HepG2 (cell line): ENCODE results near the gene C1RL. TPM values are rescaled to one million over a fixed set of nuclear protein-coding genes. Genes with fewer than 3 reads are reported as not detected.

Experiments used
- ATAC-seq: fragments of 200-7000 bp; cut with Tn5 transposase; 3 replicates; pipeline ENCODE4 v1.9.1; 2020; ENCODE audit warnings: mild to moderate bottlenecking, moderate library complexity
- BruUV-seq: library from RNA; stranded (reverse); fragments of 400-500 nt; replicated peaks from 2 replicates; lab custom pipeline; 2021; lab: Mats Ljungman, UMichigan
- CTCF ChIA-PET: fragments of 300-600 bp; formaldehyde crosslinking; extraction: SDS; loops from one replicate; lab custom pipeline; 2021; ENCODE audit warnings: low total read pairs, inconsistent platforms, low intra/inter-chr PET ratio; lab: Yijun Ruan, JAX
- POLR2A ChIA-PET: fragments of 350-600 bp; sonication (Branson Sonifier 250); formaldehyde crosslinking; loops from one replicate; lab custom pipeline; 2020; ENCODE audit warnings: antibody characterized with exemption, inconsistent platforms; lab: Yijun Ruan, JAX
- DNase-seq: peaks from one replicate; pipeline ENCODE4 v3.0.0-alpha.2; 2015; ENCODE audit warnings: low spot score
- FAIRE-seq: peaks from 3 replicates; lab custom pipeline; 2011; peaks lifted over from hg19 to GRCh38; lab: Jason Lieb, UNC
- H2AFZ ChIP-seq: one replicate; pipeline ENCODE4 v1.6.1; 2011; ENCODE audit warnings: low read length, inconsistent platforms
- H3K27ac ChIP-seq: fragments of 300-600 bp; 3 replicates; pipeline ENCODE4 v1.8.0; 2011; ENCODE audit warnings: mixed run types, mild to moderate bottlenecking, mixed read lengths, low read length, inconsistent platforms; ENCODE audit not compliant: insufficient read depth; ENCODE audit errors: extremely low read length
- H3K27me3 ChIP-seq, 2 experiments: fragments of 200-600 bp in 1 of 2; 2 replicates in 1 of 2; 3 replicates in 1 of 2; pipeline versions ENCODE4 v1.6.0 to v1.8.0; 2011; ENCODE audit warnings: low read length in 2 of 2, mild to moderate bottlenecking in 2 of 2, moderate library complexity in 2 of 2, inconsistent platforms in 1 of 2; ENCODE audit not compliant: insufficient read depth in 2 of 2, control insufficient read depth in 1 of 2
- H3K36me3 ChIP-seq, 2 experiments: fragments of 200-600 bp in 1 of 2; replicated peaks in 1 of 2; 2 replicates in 1 of 2; 3 replicates in 1 of 2; pipeline versions ENCODE4 v1.5.1 to v1.8.0; 2011; ENCODE audit warnings: low read length in 2 of 2, inconsistent platforms in 1 of 2; ENCODE audit not compliant: insufficient read depth in 2 of 2, control insufficient read depth in 1 of 2
- H3K4me1 ChIP-seq: 2 replicates; pipeline ENCODE4 v1.5.1; 2012; ENCODE audit warnings: low read length, inconsistent platforms; ENCODE audit not compliant: insufficient read depth
- H3K4me2 ChIP-seq: 2 replicates; pipeline ENCODE4 v1.6.0; 2011; ENCODE audit warnings: low read depth, low read length, inconsistent platforms
- H3K4me3 ChIP-seq, 3 experiments: fragments of 200-600 bp in 1 of 3; sonication (generic), shearing (Covaris generic) in 1 of 3; replicated peaks in 1 of 3; 2 replicates each; pipeline ENCODE4 v1.5.1; 2011 to 2016; ENCODE audit warnings: low read length in 3 of 3, inconsistent platforms in 2 of 3, low read depth in 2 of 3, mild to moderate bottlenecking in 2 of 3, control low read depth in 1 of 3, mixed read lengths in 1 of 3; ENCODE audit not compliant: insufficient read depth in 1 of 3
- H3K79me2 ChIP-seq: one replicate; pipeline ENCODE4 v1.6.1; 2011; ENCODE audit warnings: low read length, inconsistent platforms; ENCODE audit not compliant: insufficient read depth
- H3K9ac ChIP-seq: 2 replicates; pipeline ENCODE4 v1.6.0; 2011; ENCODE audit warnings: mild to moderate bottlenecking, low read depth, low read length, inconsistent platforms; ENCODE audit not compliant: insufficient read depth
- H3K9me3 ChIP-seq: 2 replicates; pipeline ENCODE4 v1.5.1; 2012; ENCODE audit warnings: mild to moderate bottlenecking, low read length
- H4K20me1 ChIP-seq: 2 replicates; pipeline ENCODE4 v1.6.0; 2011; ENCODE audit warnings: inconsistent platforms, mild to moderate bottlenecking, low read length, moderate library complexity; ENCODE audit not compliant: insufficient read depth
- AKAP8 ChIP-seq: sonication (generic); formaldehyde crosslinking; IDR thresholded peaks from 2 replicates; pipeline ENCODE4 v1.5.1; 2020; ENCODE audit warnings: mild to moderate bottlenecking, missing genetic modification reagents
- CHCHD3 ChIP-seq: sonication (generic); formaldehyde crosslinking; IDR thresholded peaks from 2 replicates; pipeline ENCODE4 v1.8.0; 2022; ENCODE audit warnings: mild to moderate bottlenecking, missing genetic modification reagents, moderate library complexity
- PHF5A ChIP-seq: IDR thresholded peaks from one replicate; pipeline ENCODE4 v1.6.1; 2018; ENCODE audit warnings: low read depth, missing genetic modification reagents; ENCODE audit not compliant: unreplicated experiment
- REL ChIP-seq: sonication (generic); formaldehyde crosslinking; conservative IDR thresholded peaks from 2 replicates; pipeline ENCODE4 v1.8.0; 2022; ENCODE audit warnings: mild to moderate bottlenecking, missing genetic modification reagents, moderate library complexity
- SSRP1 ChIP-seq: IDR thresholded peaks from 2 replicates; pipeline ENCODE4 v1.6.1; 2016; ENCODE audit warnings: control low read depth
- TBX2 ChIP-seq: sonication (generic); formaldehyde crosslinking; IDR thresholded peaks from 2 replicates; pipeline ENCODE4 v1.5.0; 2020; ENCODE audit warnings: missing genetic modification reagents, mild to moderate bottlenecking, borderline replicate concordance
- ZNF335 ChIP-seq: sonication (generic); formaldehyde crosslinking; IDR thresholded peaks from 2 replicates; pipeline ENCODE4 v1.4.0; 2020; ENCODE audit warnings: missing genetic modification reagents
- ZNF564 ChIP-seq: sonication (generic); formaldehyde crosslinking; IDR thresholded peaks from 2 replicates; pipeline ENCODE4 v1.8.1; 2023; ENCODE audit warnings: mild to moderate bottlenecking, missing genetic modification reagents
- ZSCAN20 ChIP-seq: sonication (generic); formaldehyde crosslinking; IDR thresholded peaks from 2 replicates; pipeline ENCODE4 v1.4.0; 2020; ENCODE audit warnings: missing genetic modification reagents, mild to moderate bottlenecking, borderline replicate concordance
- WGBS: methylation state at CpG from one replicate; pipeline ENCODE4 v1.1.6; 2017; ENCODE audit warnings: low lambda C conversion rate; 5-methylcytosine and 5-hydroxymethylcytosine counted together
- in situ Hi-C: cut with HindIII; loops from 2 replicates; pipeline ENCODE4 v1.10.0; 2017; ENCODE audit warnings: low pct_unique_long_range_greater_than_20kb; ENCODE audit not compliant: extremely low pct_ligation_motif_present
- intact Hi-C: fragments of 100-400 bp; cut with micrococcal nuclease; formaldehyde crosslinking; loops from one replicate; pipeline ENCODE4 v1.10.0; 2022; ENCODE audit not compliant: unreplicated experiment
- polyA plus RNA-seq, 8 experiments: library from polyadenylated mRNA; depleted of rRNA in 3 of 8; stranded (reverse) in 7 of 8; unstranded in 1 of 8; fragments of >200 nt; fragmentation: Illumina TruSeq in 4 of 8; extraction: Trizol in 4 of 8; gene quantifications; 2 replicates each; pipeline versions ENCODE4 v1.2.1 to v1.2.3, GENCODE V29; 2011 to 2016; ENCODE audit warnings: low read depth in 4 of 8, missing spikeins in 1 of 8, mixed read lengths in 1 of 8; ENCODE audit not compliant: insufficient read depth in 1 of 8
- total RNA-seq, 5 experiments: library from RNA; depleted of rRNA; stranded (reverse); fragments of >200 nt; fragmentation: Illumina TruSeq; extraction: Trizol; gene quantifications; 2 replicates each; pipeline ENCODE4 v1.2.3, GENCODE V29; 2016; ENCODE audit warnings: low read depth in 1 of 5
- TF ChIP-seq, protein P1 (sequence below): sonication (generic); formaldehyde crosslinking; IDR thresholded peaks from 2 replicates; pipeline ENCODE4 v1.8.1; 2023; ENCODE audit warnings: mild to moderate bottlenecking, missing genetic modification reagents, borderline replicate concordance
- TF ChIP-seq, protein P2 (sequence below): sonication (generic); formaldehyde crosslinking; IDR thresholded peaks from 2 replicates; pipeline ENCODE4 v1.4.0; 2020; ENCODE audit warnings: mild to moderate bottlenecking, missing genetic modification reagents
- TF ChIP-seq, protein P3 (sequence below): sonication (generic); formaldehyde crosslinking; IDR thresholded peaks from 2 replicates; pipeline ENCODE4 v1.5.1; 2020; ENCODE audit warnings: missing genetic modification reagents, mild to moderate bottlenecking, borderline replicate concordance
- TF ChIP-seq, protein P4 (sequence below): sonication (generic); formaldehyde crosslinking; IDR thresholded peaks from 2 replicates; pipeline ENCODE4 v1.8.1; 2023; ENCODE audit warnings: missing genetic modification reagents, inconsistent platforms, borderline replicate concordance

C1RL gene
- total and polyA plus RNA-seq, 2 of the 13 experiments (the other 11 are each of a cell fraction or from before 2014, with no cell fraction given), result 28.9 to 53.1 TPM

DNA sequence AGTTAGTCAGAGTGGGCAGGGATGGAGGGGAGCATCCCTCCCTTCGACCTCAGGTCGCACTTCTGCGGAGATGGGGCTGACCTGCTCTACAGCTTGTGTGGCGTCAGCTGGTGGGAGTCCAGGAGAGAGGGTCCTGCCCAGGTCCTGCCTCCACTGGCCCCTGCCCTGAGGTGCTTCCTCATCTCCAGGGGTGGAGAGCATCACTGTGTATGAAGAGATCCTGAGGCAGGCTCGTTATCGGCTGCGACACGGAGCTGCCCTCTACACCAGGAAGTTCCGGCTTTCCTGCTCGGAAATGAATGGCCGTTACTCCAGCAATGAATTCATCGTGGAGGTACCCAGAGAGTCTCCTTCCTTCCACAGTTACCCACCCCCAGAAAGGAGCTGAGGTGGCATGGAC lies 41.3 kb upstream of the C1RL start:
- no peaks in the 10 kb centered on the region for H3K79me2 ChIP-seq
- no peaks in the 10 kb centered on the region for H3K9me3 ChIP-seq
- BruUV-seq, result no TSS peak
- no peaks in the 10 kb centered on the region for H3K27me3 ChIP-seq
- ChIA-PET POLR2A (no interaction called here), CTCF (no interaction called here)
- no peak for DNase-seq
- in situ Hi-C loops (no loop called here), intact Hi-C loops (no loop called here)
- no peak overlapping the region for H2AFZ ChIP-seq
- no peak overlapping the region for H3K27ac ChIP-seq
- no peaks in the 10 kb centered on the region for H4K20me1 ChIP-seq
- H3K4me3 ChIP-seq, result no peak overlapping the region
- no peak overlapping the region for H3K4me2 ChIP-seq
- no peaks in the 10 kb centered on the region; the same call in 1 of the 2 replicates for H3K4me1 ChIP-seq
- H3K36me3 ChIP-seq, result peaks cover 24 to 63% of the 10 kb centered on the region in 2 experiments
- over 99% methylated on average over 10 of the region's 12 CpGs for WGBS
- H3K9ac ChIP-seq, result no peak overlapping the region
- no peak for ATAC-seq
- FAIRE-seq, result no peak
- no peak for TF ChIP-seq AKAP8 (CRISPR knock-in tag)
- TF ChIP-seq ZSCAN20 (CRISPR knock-in tag), result no peak
- no peak for TF ChIP-seq ZNF335 (CRISPR knock-in tag)
- TF ChIP-seq, protein P1, sequence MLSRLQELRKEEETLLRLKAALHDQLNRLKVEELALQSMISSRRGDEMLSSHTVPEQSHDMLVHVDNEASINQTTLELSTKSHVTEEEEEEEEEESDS (CRISPR knock-in tag), result no peak
- no peak for TF ChIP-seq SSRP1 (CRISPR knock-in tag)
- no peak for TF ChIP-seq ZNF564
- TF ChIP-seq, protein P2, sequence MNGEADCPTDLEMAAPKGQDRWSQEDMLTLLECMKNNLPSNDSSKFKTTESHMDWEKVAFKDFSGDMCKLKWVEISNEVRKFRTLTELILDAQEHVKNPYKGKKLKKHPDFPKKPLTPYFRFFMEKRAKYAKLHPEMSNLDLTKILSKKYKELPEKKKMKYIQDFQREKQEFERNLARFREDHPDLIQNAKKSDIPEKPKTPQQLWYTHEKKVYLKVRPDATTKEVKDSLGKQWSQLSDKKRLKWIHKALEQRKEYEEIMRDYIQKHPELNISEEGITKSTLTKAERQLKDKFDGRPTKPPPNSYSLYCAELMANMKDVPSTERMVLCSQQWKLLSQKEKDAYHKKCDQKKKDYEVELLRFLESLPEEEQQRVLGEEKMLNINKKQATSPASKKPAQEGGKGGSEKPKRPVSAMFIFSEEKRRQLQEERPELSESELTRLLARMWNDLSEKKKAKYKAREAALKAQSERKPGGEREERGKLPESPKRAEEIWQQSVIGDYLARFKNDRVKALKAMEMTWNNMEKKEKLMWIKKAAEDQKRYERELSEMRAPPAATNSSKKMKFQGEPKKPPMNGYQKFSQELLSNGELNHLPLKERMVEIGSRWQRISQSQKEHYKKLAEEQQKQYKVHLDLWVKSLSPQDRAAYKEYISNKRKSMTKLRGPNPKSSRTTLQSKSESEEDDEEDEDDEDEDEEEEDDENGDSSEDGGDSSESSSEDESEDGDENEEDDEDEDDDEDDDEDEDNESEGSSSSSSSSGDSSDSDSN, result no peak
- TF ChIP-seq, protein P3, sequence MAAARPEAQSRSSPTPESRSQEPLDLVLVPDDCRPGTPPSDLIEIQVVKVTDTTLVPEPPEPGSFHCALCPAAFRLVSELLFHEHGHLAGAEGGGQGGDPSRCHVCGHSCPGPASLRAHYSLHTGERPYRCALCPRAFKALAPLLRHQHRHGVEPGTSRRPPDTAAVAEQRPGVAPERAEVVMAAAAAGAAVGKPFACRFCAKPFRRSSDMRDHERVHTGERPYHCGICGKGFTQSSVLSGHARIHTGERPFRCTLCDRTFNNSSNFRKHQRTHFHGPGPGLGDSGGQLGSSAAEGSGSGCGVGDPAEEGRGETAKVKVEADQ (CRISPR knock-in tag), result no peak
- no peak for TF ChIP-seq CHCHD3
- TF ChIP-seq PHF5A (CRISPR knock-in tag), result no peak
- TF ChIP-seq, protein P4, sequence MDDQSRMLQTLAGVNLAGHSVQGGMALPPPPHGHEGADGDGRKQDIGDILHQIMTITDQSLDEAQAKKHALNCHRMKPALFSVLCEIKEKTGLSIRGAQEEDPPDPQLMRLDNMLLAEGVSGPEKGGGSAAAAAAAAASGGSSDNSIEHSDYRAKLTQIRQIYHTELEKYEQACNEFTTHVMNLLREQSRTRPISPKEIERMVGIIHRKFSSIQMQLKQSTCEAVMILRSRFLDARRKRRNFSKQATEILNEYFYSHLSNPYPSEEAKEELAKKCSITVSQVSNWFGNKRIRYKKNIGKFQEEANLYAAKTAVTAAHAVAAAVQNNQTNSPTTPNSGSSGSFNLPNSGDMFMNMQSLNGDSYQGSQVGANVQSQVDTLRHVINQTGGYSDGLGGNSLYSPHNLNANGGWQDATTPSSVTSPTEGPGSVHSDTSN (CRISPR knock-in tag), result no peak
- no peak for TF ChIP-seq TBX2 (CRISPR knock-in tag)
- no peak for TF ChIP-seq REL (CRISPR knock-in tag)
